ENCODE measurements around the gene FAAH. TPM values are rescaled to one million over a fixed set of nuclear protein-coding genes. Genes with fewer than 3 reads are reported as not detected.

FAAH gene
- total and polyA plus RNA-seq, 2 of the 13 experiments (the other 11 are each of a cell fraction or from before 2014, with no cell fraction given): 5.4 to 11.0 TPM

GRCh38 chr1:46394108-46394871 is at the start of gene FAAH (continued):
- TF ChIP-seq ZNF7 (CRISPR knock-in tag; IDR thresholded peaks at IDR 0.05) (no peak), ZNF574 (CRISPR knock-in tag; IDR thresholded peaks at IDR 0.05) (peak; percentile 88), NR2F6 (IDR thresholded peaks at IDR 0.05) (no peak), NR2F6 (CRISPR knock-in tag; IDR thresholded peaks at IDR 0.05) (peak; percentile 64; the same call in 1 of the 2 replicates), FOXP1 (IDR thresholded peaks at IDR 0.05) (no peak), FOXP1 (CRISPR knock-in tag; IDR thresholded peaks at IDR 0.05) (no peak), ARID5B (CRISPR knock-in tag; IDR thresholded peaks at IDR 0.05) (peak; percentile 58), ZNF33B (CRISPR knock-in tag; IDR thresholded peaks at IDR 0.05) (peak; percentile 97), PITX1 (CRISPR knock-in tag; IDR thresholded peaks at IDR 0.05) (0 out of 2 replicates have a peak, but pooled peaks have one; percentile 80), ZNF577 (CRISPR knock-in tag; IDR thresholded peaks at IDR 0.05; ENCODE audit: borderline replicate concordance, low read depth) (no peak), PLRG1 (conservative IDR thresholded peaks at IDR 0.05) (no peak), ZNF253 (CRISPR knock-in tag; IDR thresholded peaks at IDR 0.05; ENCODE audit: borderline replicate concordance) (no peak), NR0B2 (CRISPR knock-in tag; IDR thresholded peaks at IDR 0.05) (peak; percentile 87; the same call in 1 of the 2 replicates), PHF21A (CRISPR knock-in tag; IDR thresholded peaks at IDR 0.05) (peak; percentile 70; the same call in 1 of the 2 replicates), ZNF10 (CRISPR knock-in tag; IDR thresholded peaks at IDR 0.05; ENCODE audit: borderline replicate concordance, low read depth) (no peak), NR2F2 (IDR thresholded peaks at IDR 0.05; ENCODE audit: borderline replicate concordance, low read depth) (no peak), ZNF646 (CRISPR knock-in tag; IDR thresholded peaks at IDR 0.05) (no peak)
